Breast epithelium (tissue), 3 donors: ENCODE measurements around the gene ARPC2.

Experiments
- POLR2A ChIP-seq: fragments of 450-650 bp; IDR thresholded peaks from one replicate; pipeline ENCODE4 v1.6.1; 2016; ENCODE audit warnings: antibody characterized with exemption, mild to moderate bottlenecking, moderate library complexity
- TF ChIP-seq, protein P1 (sequence below), 3 donors: fragments of 450-650 bp; IDR thresholded peaks; one replicate each; pipeline ENCODE4 v1.5.1; 2016 to 2017; ENCODE audit warnings: antibody characterized with exemption in 3 of 3, mild to moderate bottlenecking in 3 of 3, moderate library complexity in 3 of 3

DNA sequence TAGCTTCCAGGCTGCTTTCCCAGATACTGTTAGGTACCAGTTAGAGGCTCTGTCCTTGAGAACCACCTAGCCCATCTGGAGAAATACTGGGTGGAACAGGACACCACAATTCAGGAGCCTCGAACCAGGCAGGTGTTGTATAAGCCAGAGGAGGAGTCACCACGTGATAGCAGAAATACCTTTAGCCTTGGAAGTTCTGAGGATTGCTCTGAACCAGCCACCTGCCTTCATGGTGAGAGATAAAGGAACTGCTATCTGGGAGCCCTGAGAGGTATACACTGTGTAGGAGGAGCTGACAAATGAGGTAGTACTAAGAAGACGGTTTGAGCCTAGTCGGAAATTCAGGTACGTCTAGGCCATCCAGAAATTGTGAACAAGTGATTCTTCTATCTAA is 36.2 kb downstream of the ARPC2 start:
- no peak for TF ChIP-seq POLR2A
- TF ChIP-seq, protein P1, sequence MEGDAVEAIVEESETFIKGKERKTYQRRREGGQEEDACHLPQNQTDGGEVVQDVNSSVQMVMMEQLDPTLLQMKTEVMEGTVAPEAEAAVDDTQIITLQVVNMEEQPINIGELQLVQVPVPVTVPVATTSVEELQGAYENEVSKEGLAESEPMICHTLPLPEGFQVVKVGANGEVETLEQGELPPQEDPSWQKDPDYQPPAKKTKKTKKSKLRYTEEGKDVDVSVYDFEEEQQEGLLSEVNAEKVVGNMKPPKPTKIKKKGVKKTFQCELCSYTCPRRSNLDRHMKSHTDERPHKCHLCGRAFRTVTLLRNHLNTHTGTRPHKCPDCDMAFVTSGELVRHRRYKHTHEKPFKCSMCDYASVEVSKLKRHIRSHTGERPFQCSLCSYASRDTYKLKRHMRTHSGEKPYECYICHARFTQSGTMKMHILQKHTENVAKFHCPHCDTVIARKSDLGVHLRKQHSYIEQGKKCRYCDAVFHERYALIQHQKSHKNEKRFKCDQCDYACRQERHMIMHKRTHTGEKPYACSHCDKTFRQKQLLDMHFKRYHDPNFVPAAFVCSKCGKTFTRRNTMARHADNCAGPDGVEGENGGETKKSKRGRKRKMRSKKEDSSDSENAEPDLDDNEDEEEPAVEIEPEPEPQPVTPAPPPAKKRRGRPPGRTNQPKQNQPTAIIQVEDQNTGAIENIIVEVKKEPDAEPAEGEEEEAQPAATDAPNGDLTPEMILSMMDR (IDR thresholded peaks at IDR 0.05): no peak
